ENCODE results near the gene TSPAN5.

Gene TSPAN5

GRCh38 chr4:98671131-98671530 is 12.7 kb upstream of the TSPAN5 start:
- H3K27me3 ChIP-seq (ENCODE audit: control insufficient read depth, insufficient read depth, low read length) = no peaks in the 10 kb centered on the region
- H3K36me3 ChIP-seq (ENCODE audit: control insufficient read depth, insufficient read depth, low read length) = no peaks in the 10 kb centered on the region
- no peak overlapping the region for H3K4me3 ChIP-seq (ENCODE audit: low read depth, low read length)
- no peak overlapping the region for H3K9ac ChIP-seq (ENCODE audit: low read depth, low read length)
- no peaks in the 10 kb centered on the region for H3K9me3 ChIP-seq (ENCODE audit: control insufficient read depth, insufficient read depth, low read length)
- peaks cover 2% of the 10 kb centered on the region for H3K4me1 ChIP-seq (ENCODE audit: control insufficient read depth, insufficient read depth, low read length)

- Histone ChIP-seq H3K36me3 (ENCODE audit: control insufficient read depth, insufficient read depth, low read length) (no peaks in the 10 kb centered on the region), H3K27me3 (ENCODE audit: control insufficient read depth, insufficient read depth, low read length) (no peaks in the 10 kb centered on the region), H3K4me1 (ENCODE audit: control insufficient read depth, insufficient read depth, low read length) (peaks cover 2% of the 10 kb centered on the region), H3K9me3 (ENCODE audit: control insufficient read depth, insufficient read depth, low read length) (no peaks in the 10 kb centered on the region), H3K9ac (ENCODE audit: low read depth, low read length) (no peak overlapping the region), H3K4me3 (ENCODE audit: low read depth, low read length) (no peak overlapping the region)
Observed at GRCh38 chr4:98670186-98670585, 11.8 kb upstream of the TSPAN5 start.

- Histone ChIP-seq H3K4me3 (ENCODE audit: low read depth, low read length) (no peak overlapping the region), H3K27me3 (ENCODE audit: control insufficient read depth, insufficient read depth, low read length) (no peaks in the 10 kb centered on the region), H3K36me3 (ENCODE audit: control insufficient read depth, insufficient read depth, low read length) (no peaks in the 10 kb centered on the region), H3K9me3 (ENCODE audit: control insufficient read depth, insufficient read depth, low read length) (peaks cover 2% of the 10 kb centered on the region), H3K9ac (ENCODE audit: low read depth, low read length) (no peak overlapping the region), H3K4me1 (ENCODE audit: control insufficient read depth, insufficient read depth, low read length) (peaks cover 2% of the 10 kb centered on the region)
Observed at GRCh38 chr4:98669577-98669976, 11.2 kb upstream of the TSPAN5 start.

DNA sequence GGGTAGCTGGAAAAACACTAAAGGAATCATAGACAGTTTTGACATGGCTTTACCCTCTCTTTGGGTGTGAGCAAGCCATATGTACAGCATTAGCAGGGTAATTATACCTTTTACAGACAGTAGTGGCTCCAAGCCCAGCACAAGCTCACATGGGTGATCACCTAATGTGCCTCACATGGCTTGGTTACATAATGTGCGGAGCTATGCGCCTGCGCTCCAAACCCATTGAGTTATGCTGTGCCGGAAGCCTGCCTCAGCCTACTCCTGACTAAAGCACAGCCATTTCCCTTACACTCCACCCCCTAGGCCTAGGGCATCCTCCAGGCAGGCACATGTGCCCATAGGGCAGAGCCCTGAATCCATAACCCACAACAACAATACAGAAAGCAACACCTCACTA is 6.5 kb upstream of the TSPAN5 start:
- Histone ChIP-seq H3K9me3 (ENCODE audit: control insufficient read depth, insufficient read depth, low read length) (peaks cover 5% of the 10 kb centered on the region), H3K4me1 (ENCODE audit: control insufficient read depth, insufficient read depth, low read length) (peaks cover 17% of the 10 kb centered on the region), H3K4me3 (ENCODE audit: low read depth, low read length) (no peak overlapping the region), H3K36me3 (ENCODE audit: control insufficient read depth, insufficient read depth, low read length) (no peaks in the 10 kb centered on the region), H3K9ac (ENCODE audit: low read depth, low read length) (no peak overlapping the region), H3K27me3 (ENCODE audit: control insufficient read depth, insufficient read depth, low read length) (peaks cover 7% of the 10 kb centered on the region)

DNA sequence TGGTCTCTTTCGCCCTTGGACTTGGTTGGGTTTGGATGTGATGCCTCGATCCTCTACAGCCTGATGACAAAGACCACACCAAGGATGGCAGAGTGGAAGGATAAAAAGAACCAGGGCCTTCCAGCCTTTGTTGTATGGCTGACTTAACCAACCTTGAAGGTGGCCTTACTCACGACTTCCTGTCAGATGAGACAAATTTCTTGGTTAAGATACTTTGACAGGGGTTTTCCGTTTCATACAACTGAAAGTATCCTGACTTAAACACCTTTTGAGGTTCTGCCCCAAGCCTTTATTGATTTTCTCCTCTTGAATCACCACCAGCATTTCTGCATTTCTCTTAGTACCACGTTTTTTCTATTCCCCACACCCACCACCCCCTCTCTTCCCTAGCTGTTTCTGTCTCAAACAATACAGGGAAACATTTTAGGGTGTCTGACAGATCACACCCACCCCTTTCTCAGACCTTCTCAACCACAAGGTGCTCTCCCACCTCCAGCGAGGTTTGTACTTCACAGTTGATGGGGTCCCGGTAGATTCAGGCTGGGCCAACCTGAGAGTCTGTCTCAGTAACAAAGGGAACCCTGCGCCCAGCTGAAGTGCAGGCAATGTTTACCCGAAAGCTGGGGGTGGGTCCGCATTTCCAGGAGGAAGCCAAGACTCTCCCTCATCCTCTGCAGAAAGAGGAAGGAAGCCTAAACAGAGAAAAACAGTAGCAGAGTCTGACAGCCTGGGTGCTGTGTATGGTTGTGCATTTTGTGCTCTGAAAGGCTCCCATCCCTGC is 5.0 kb upstream of the TSPAN5 start:
- Histone ChIP-seq H3K36me3 (ENCODE audit: control insufficient read depth, insufficient read depth, low read length) (no peaks in the 10 kb centered on the region), H3K4me3 (ENCODE audit: low read depth, low read length) (no peak overlapping the region), H3K9ac (ENCODE audit: low read depth, low read length) (no peak overlapping the region), H3K9me3 (ENCODE audit: control insufficient read depth, insufficient read depth, low read length) (peaks cover 5% of the 10 kb centered on the region), H3K4me1 (ENCODE audit: control insufficient read depth, insufficient read depth, low read length) (peaks cover 21% of the 10 kb centered on the region), H3K27me3 (ENCODE audit: control insufficient read depth, insufficient read depth, low read length) (peaks cover 17% of the 10 kb centered on the region)

- H3K9ac ChIP-seq (ENCODE audit: low read depth, low read length) = no peak overlapping the region
- no peak overlapping the region for H3K4me3 ChIP-seq (ENCODE audit: low read depth, low read length)
- H3K4me1 ChIP-seq (ENCODE audit: control insufficient read depth, insufficient read depth, low read length) = peaks cover 21% of the 10 kb centered on the region
- H3K9me3 ChIP-seq (ENCODE audit: control insufficient read depth, insufficient read depth, low read length) = peaks cover 5% of the 10 kb centered on the region
- peaks cover 21% of the 10 kb centered on the region for H3K27me3 ChIP-seq (ENCODE audit: control insufficient read depth, insufficient read depth, low read length)
- H3K36me3 ChIP-seq (ENCODE audit: control insufficient read depth, insufficient read depth, low read length) = no peaks in the 10 kb centered on the region
Observed at GRCh38 chr4:98662626-98663225, 4.3 kb upstream of the TSPAN5 start.

- no peaks in the 10 kb centered on the region for H3K36me3 ChIP-seq (ENCODE audit: control insufficient read depth, insufficient read depth, low read length)
- no peak overlapping the region for H3K4me3 ChIP-seq (ENCODE audit: low read depth, low read length)
- H3K9me3 ChIP-seq (ENCODE audit: control insufficient read depth, insufficient read depth, low read length) = peaks cover 5% of the 10 kb centered on the region
- H3K9ac ChIP-seq (ENCODE audit: low read depth, low read length) = no peak overlapping the region
- H3K27me3 ChIP-seq (ENCODE audit: control insufficient read depth, insufficient read depth, low read length) = peaks cover 28% of the 10 kb centered on the region
- H3K4me1 ChIP-seq (ENCODE audit: control insufficient read depth, insufficient read depth, low read length) = peaks cover 21% of the 10 kb centered on the region
Observed at GRCh38 chr4:98662055-98662453, 3.6 kb upstream of the TSPAN5 start.

DNA sequence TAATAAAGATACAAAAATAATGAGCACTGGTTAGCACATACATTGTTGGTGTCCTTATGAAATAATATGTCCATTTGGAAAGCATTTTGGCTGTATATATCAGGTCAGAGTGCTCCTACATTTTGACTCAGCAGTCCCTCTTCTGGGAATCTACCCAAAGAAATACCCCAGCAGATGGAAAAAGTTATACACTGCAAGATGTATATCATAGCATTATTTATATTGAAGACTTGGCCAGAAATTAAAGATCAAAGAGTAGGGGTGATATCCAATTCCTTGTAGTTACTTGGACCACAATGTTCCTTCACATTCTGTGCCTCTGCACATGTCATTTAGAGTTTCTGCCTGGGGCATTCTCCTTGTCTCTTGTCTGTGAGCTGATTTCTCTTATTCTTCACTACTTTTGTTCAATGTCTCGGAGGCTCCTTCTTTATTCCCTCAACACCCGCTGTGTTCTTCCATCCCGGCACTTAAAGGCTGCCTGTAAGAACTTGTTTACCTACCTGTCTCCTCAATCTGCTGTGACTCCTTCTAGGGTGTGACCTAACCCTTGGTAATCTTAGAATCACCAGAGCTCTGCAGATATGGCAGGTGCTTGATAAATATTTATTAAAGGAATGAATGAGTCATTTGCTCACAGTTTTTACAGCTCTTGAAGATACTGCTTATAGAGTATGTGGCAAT is 3.1 kb upstream of the TSPAN5 start:
- Histone ChIP-seq H3K27me3 (ENCODE audit: control insufficient read depth, insufficient read depth, low read length) (peaks cover 33% of the 10 kb centered on the region), H3K4me3 (ENCODE audit: low read depth, low read length) (no peak overlapping the region), H3K9me3 (ENCODE audit: control insufficient read depth, insufficient read depth, low read length) (peaks cover 5% of the 10 kb centered on the region), H3K9ac (ENCODE audit: low read depth, low read length) (no peak overlapping the region), H3K4me1 (ENCODE audit: control insufficient read depth, insufficient read depth, low read length) (peaks cover 22% of the 10 kb centered on the region), H3K36me3 (ENCODE audit: control insufficient read depth, insufficient read depth, low read length) (no peaks in the 10 kb centered on the region)

DNA sequence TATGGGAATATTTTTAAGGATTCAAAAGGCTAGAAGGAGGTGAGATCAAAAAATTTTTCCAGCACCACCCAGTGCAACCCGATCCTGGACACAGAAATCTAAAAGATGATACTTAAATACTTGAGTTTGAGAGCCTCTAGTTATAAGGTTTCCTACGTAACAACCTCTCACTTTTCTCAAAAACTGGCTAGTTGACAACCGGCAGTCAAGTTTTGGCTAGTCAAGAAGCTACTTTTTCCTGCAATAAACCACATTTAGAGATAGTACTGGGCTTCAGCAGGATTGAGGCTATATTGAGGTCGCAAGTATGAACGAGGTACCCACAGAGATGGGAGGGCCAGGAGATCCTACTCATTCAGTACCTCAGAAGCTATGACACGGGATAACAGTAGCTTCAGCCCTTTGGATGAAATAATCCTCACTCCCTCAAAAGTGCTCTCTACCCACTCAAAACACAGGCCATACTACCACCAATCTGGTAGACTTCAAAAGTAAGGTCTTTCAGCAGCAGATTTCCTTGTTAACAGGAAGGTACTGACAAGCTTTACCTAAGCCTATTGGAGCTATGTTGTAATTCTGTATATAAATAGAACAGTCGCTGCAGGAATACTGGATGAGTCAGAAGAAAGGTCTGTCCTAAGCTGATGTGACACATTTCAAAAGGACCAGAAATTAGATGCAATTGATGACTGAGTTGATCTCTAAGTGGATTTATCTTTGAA is 1.5 kb upstream of the TSPAN5 start:
- Histone ChIP-seq H3K4me1 (ENCODE audit: control insufficient read depth, insufficient read depth, low read length) (peaks cover 30% of the 10 kb centered on the region), H3K36me3 (ENCODE audit: control insufficient read depth, insufficient read depth, low read length) (no peaks in the 10 kb centered on the region), H3K27me3 (ENCODE audit: control insufficient read depth, insufficient read depth, low read length) (peaks cover 44% of the 10 kb centered on the region), H3K9me3 (ENCODE audit: control insufficient read depth, insufficient read depth, low read length) (peaks cover 5% of the 10 kb centered on the region), H3K4me3 (ENCODE audit: low read depth, low read length) (peak overlapping the region; percentile 89), H3K9ac (ENCODE audit: low read depth, low read length) (no peak overlapping the region)

GRCh38 chr4:98659106-98659592 is 738 bp upstream of the TSPAN5 start:
- no peaks in the 10 kb centered on the region for H3K36me3 ChIP-seq (ENCODE audit: control insufficient read depth, insufficient read depth, low read length)
- peak overlapping the region; percentile 89 for H3K4me3 ChIP-seq (ENCODE audit: low read depth, low read length)
- H3K27me3 ChIP-seq (ENCODE audit: control insufficient read depth, insufficient read depth, low read length) = peaks cover 44% of the 10 kb centered on the region
- H3K9me3 ChIP-seq (ENCODE audit: control insufficient read depth, insufficient read depth, low read length) = no peaks in the 10 kb centered on the region
- no peak overlapping the region for H3K9ac ChIP-seq (ENCODE audit: low read depth, low read length)
- peaks cover 30% of the 10 kb centered on the region for H3K4me1 ChIP-seq (ENCODE audit: control insufficient read depth, insufficient read depth, low read length)

DNA sequence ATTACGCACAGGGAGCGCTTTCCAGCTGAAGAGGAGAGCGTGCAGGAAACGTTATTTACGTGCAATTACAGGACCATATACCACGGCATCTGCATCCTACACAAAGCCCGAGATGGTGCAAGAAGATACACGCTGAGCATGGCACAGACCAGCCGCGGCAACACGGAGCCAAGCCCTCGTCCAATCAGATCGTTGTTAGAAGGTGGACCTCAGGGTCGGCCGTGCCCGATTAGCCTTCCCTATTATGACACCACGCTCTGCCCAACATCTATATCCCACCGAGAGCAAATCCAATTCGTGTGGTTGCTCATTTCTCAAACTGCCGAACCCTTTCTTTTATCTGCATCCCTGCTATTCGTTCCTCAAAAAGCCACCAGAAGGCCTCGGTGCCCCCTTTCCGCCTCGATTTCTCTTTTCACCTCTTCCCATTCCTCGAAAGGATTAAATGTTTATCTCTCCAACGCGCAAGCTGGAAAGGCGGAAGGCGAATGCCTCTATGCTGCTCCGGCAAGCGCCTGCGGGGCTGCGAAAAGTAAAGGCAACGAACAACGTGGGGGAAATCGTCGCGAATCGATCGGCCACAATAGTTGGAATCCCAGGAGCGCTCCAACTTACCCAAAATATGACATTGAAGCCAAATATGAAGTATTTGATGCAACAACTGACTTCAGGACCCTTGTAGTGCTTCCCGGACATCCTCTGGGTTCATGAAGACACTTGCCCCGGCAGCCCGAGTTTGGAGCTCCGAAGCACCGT is 702 bp downstream of the TSPAN5 start:
- H3K9ac ChIP-seq (ENCODE audit: low read depth, low read length) = peak overlapping the region; percentile 42
- no peaks in the 10 kb centered on the region for H3K9me3 ChIP-seq (ENCODE audit: control insufficient read depth, insufficient read depth, low read length)
- no peaks in the 10 kb centered on the region for H3K36me3 ChIP-seq (ENCODE audit: control insufficient read depth, insufficient read depth, low read length)
- H3K27me3 ChIP-seq (ENCODE audit: control insufficient read depth, insufficient read depth, low read length) = peaks cover 44% of the 10 kb centered on the region
- H3K4me1 ChIP-seq (ENCODE audit: control insufficient read depth, insufficient read depth, low read length) = peaks cover 23% of the 10 kb centered on the region
- peak overlapping the region; percentile 71 for H3K4me3 ChIP-seq (ENCODE audit: low read depth, low read length)
